Activated naive CD8-positive, alpha-beta T cell treated with anti-CD3 and anti-CD28 coated beads for 36 hours (primary cell): Measurements from ENCODE around the gene MICOS13. TPM values are rescaled to one million over a fixed set of nuclear protein-coding genes. Genes with fewer than 3 reads are reported as not detected.

Experiments
- DNase-seq: peaks from one replicate; pipeline ENCODE4 v3.0.0; 2021
- H3K27ac Mint-ChIP-seq: one replicate; pipeline ENCODE4 v1.8.0; 2022; ENCODE audit warnings: mild to moderate bottlenecking, moderate library complexity, mixed read lengths
- H3K27me3 Mint-ChIP-seq: one replicate; pipeline ENCODE4 v1.8.0; 2022; ENCODE audit warnings: mild to moderate bottlenecking, mixed read lengths
- H3K36me3 Mint-ChIP-seq: one replicate; pipeline ENCODE4 v1.8.0; 2021; ENCODE audit warnings: mild to moderate bottlenecking, mixed read lengths
- H3K4me1 Mint-ChIP-seq: one replicate; pipeline ENCODE4 v1.8.0; 2021; ENCODE audit warnings: mixed read lengths
- H3K4me3 Mint-ChIP-seq: one replicate; pipeline ENCODE4 v1.8.0; 2022; ENCODE audit warnings: mild to moderate bottlenecking, moderate library complexity, mixed read lengths
- H3K9me3 Mint-ChIP-seq: one replicate; pipeline ENCODE4 v1.8.0; 2022; ENCODE audit warnings: mixed read lengths
- total RNA-seq, 2 experiments: library from RNA; stranded (reverse); gene quantifications; one replicate each; pipeline ENCODE4 v1.2.3, GENCODE V29; 2021

MICOS13 gene
- total RNA-seq, 2 experiments from 2014 or later, result 44.6 to 53.5 TPM

GRCh38 chr19:5683177-5683886, 3.0 kb upstream of the MICOS13 start:
- no peak overlapping the region for H3K4me3 Mint-ChIP-seq
- peaks cover 14% of the 10 kb centered on the region for H3K4me1 Mint-ChIP-seq
- H3K9me3 Mint-ChIP-seq, result no peaks in the 10 kb centered on the region
- H3K27ac Mint-ChIP-seq, result no peak overlapping the region
- peaks cover 4% of the 10 kb centered on the region for H3K36me3 Mint-ChIP-seq
- no peak for DNase-seq
- H3K27me3 Mint-ChIP-seq, result no peaks in the 10 kb centered on the region

GRCh38 chr19:5682107-5682482, 1.8 kb upstream of the MICOS13 start:
- Mint-ChIP-seq H3K4me1 (peaks cover 14% of the 10 kb centered on the region), H3K36me3 (peaks cover 4% of the 10 kb centered on the region), H3K4me3 (peak overlapping the region; percentile 1), H3K27ac (peak overlapping the region; percentile 5), H3K9me3 (no peaks in the 10 kb centered on the region), H3K27me3 (no peaks in the 10 kb centered on the region)
- DNase-seq, result no peak

GRCh38 chr19:5681391-5682106, 1.2 kb upstream of the MICOS13 start:
- Mint-ChIP-seq H3K9me3 (no peaks in the 10 kb centered on the region), H3K36me3 (peaks cover 4% of the 10 kb centered on the region), H3K4me1 (peaks cover 14% of the 10 kb centered on the region), H3K27ac (peak overlapping the region; percentile 5), H3K4me3 (peak overlapping the region; percentile 50), H3K27me3 (no peaks in the 10 kb centered on the region)
- DNase-seq, result no peak

- Mint-ChIP-seq H3K36me3 (peaks cover 7% of the 10 kb centered on the region), H3K4me1 (peaks cover 13% of the 10 kb centered on the region), H3K4me3 (peak overlapping the region; percentile 98), H3K27ac (peak overlapping the region; percentile 94), H3K9me3 (no peaks in the 10 kb centered on the region), H3K27me3 (no peaks in the 10 kb centered on the region)
- DNase-seq, result no peak
Observed at GRCh38 chr19:5680084-5680436, 256 bp downstream of the MICOS13 start.

GRCh38 chr19:5679289-5680083, 830 bp downstream of the MICOS13 start:
- peaks cover 13% of the 10 kb centered on the region for H3K4me1 Mint-ChIP-seq
- peaks cover 7% of the 10 kb centered on the region for H3K36me3 Mint-ChIP-seq
- H3K4me3 Mint-ChIP-seq, result peak overlapping the region; percentile 98
- H3K27ac Mint-ChIP-seq, result peak overlapping the region; percentile 94
- H3K9me3 Mint-ChIP-seq, result no peaks in the 10 kb centered on the region
- no peaks in the 10 kb centered on the region for H3K27me3 Mint-ChIP-seq
- DNase-seq, result no peak

- H3K27me3 Mint-ChIP-seq, result no peaks in the 10 kb centered on the region
- H3K27ac Mint-ChIP-seq, result no peak overlapping the region
- peaks cover 12% of the 10 kb centered on the region for H3K36me3 Mint-ChIP-seq
- H3K4me1 Mint-ChIP-seq, result peaks cover 13% of the 10 kb centered on the region
- H3K4me3 Mint-ChIP-seq, result no peak overlapping the region
- DNase-seq, result no peak
- H3K9me3 Mint-ChIP-seq, result no peaks in the 10 kb centered on the region
Observed at GRCh38 chr19:5678071-5678718, 2.1 kb downstream of the MICOS13 start.

GRCh38 chr19:5677580-5677979, 2.7 kb downstream of the MICOS13 start:
- Mint-ChIP-seq H3K27me3 (no peaks in the 10 kb centered on the region), H3K36me3 (peaks cover 18% of the 10 kb centered on the region), H3K4me3 (no peak overlapping the region), H3K4me1 (peaks cover 13% of the 10 kb centered on the region), H3K9me3 (no peaks in the 10 kb centered on the region), H3K27ac (no peak overlapping the region)
- no peak for DNase-seq

- Mint-ChIP-seq H3K4me3 (no peak overlapping the region), H3K9me3 (no peaks in the 10 kb centered on the region), H3K27me3 (no peaks in the 10 kb centered on the region), H3K36me3 (peaks cover 18% of the 10 kb centered on the region), H3K27ac (no peak overlapping the region), H3K4me1 (peaks cover 11% of the 10 kb centered on the region)
- DNase-seq, result no peak
Observed at GRCh38 chr19:5677136-5677535, 3.2 kb downstream of the MICOS13 start.

GRCh38 chr19:5676772-5677105, 3.6 kb downstream of the MICOS13 start:
- Mint-ChIP-seq H3K9me3 (no peaks in the 10 kb centered on the region), H3K4me3 (no peak overlapping the region), H3K27me3 (no peaks in the 10 kb centered on the region), H3K36me3 (peaks cover 18% of the 10 kb centered on the region), H3K27ac (no peak overlapping the region), H3K4me1 (peaks cover 8% of the 10 kb centered on the region)
- DNase-seq, result no peak

- no peaks in the 10 kb centered on the region for H3K27me3 Mint-ChIP-seq
- DNase-seq, result no peak
- peak overlapping the region; percentile 73 for H3K27ac Mint-ChIP-seq
- H3K4me3 Mint-ChIP-seq, result no peak overlapping the region
- H3K9me3 Mint-ChIP-seq, result no peaks in the 10 kb centered on the region
- H3K36me3 Mint-ChIP-seq, result peaks cover 18% of the 10 kb centered on the region
- H3K4me1 Mint-ChIP-seq, result peaks cover 4% of the 10 kb centered on the region
Observed at GRCh38 chr19:5676105-5676771, 4.1 kb downstream of the MICOS13 start.

GRCh38 chr19:5674714-5675113, 5.6 kb downstream of the MICOS13 start:
- Mint-ChIP-seq H3K9me3 (no peaks in the 10 kb centered on the region), H3K27ac (no peak overlapping the region), H3K4me3 (no peak overlapping the region), H3K4me1 (peaks cover 4% of the 10 kb centered on the region), H3K27me3 (no peaks in the 10 kb centered on the region), H3K36me3 (peaks cover 18% of the 10 kb centered on the region)
- no peak for DNase-seq

- H3K36me3 Mint-ChIP-seq, result peaks cover 14% of the 10 kb centered on the region
- no peak overlapping the region for H3K27ac Mint-ChIP-seq
- H3K4me1 Mint-ChIP-seq, result no peaks in the 10 kb centered on the region
- no peaks in the 10 kb centered on the region for H3K9me3 Mint-ChIP-seq
- no peak overlapping the region for H3K4me3 Mint-ChIP-seq
- no peak for DNase-seq
- H3K27me3 Mint-ChIP-seq, result no peaks in the 10 kb centered on the region
Observed at GRCh38 chr19:5673752-5674151, 6.6 kb downstream of the MICOS13 start.

GRCh38 chr19:5672708-5673459, 7.4 kb downstream of the MICOS13 start:
- H3K9me3 Mint-ChIP-seq, result no peaks in the 10 kb centered on the region
- H3K36me3 Mint-ChIP-seq, result peaks cover 14% of the 10 kb centered on the region
- no peak overlapping the region for H3K27ac Mint-ChIP-seq
- no peak overlapping the region for H3K4me3 Mint-ChIP-seq
- no peaks in the 10 kb centered on the region for H3K27me3 Mint-ChIP-seq
- no peaks in the 10 kb centered on the region for H3K4me1 Mint-ChIP-seq
- no peak for DNase-seq

GRCh38 chr19:5671600-5671999, 8.7 kb downstream of the MICOS13 start:
- Mint-ChIP-seq H3K9me3 (no peaks in the 10 kb centered on the region), H3K36me3 (peaks cover 21% of the 10 kb centered on the region), H3K27ac (no peak overlapping the region), H3K27me3 (no peaks in the 10 kb centered on the region), H3K4me1 (no peaks in the 10 kb centered on the region), H3K4me3 (no peak overlapping the region)
- DNase-seq, result no peak
